ENCODE measurements around the gene CRKL.

Gene CRKL

DNA sequence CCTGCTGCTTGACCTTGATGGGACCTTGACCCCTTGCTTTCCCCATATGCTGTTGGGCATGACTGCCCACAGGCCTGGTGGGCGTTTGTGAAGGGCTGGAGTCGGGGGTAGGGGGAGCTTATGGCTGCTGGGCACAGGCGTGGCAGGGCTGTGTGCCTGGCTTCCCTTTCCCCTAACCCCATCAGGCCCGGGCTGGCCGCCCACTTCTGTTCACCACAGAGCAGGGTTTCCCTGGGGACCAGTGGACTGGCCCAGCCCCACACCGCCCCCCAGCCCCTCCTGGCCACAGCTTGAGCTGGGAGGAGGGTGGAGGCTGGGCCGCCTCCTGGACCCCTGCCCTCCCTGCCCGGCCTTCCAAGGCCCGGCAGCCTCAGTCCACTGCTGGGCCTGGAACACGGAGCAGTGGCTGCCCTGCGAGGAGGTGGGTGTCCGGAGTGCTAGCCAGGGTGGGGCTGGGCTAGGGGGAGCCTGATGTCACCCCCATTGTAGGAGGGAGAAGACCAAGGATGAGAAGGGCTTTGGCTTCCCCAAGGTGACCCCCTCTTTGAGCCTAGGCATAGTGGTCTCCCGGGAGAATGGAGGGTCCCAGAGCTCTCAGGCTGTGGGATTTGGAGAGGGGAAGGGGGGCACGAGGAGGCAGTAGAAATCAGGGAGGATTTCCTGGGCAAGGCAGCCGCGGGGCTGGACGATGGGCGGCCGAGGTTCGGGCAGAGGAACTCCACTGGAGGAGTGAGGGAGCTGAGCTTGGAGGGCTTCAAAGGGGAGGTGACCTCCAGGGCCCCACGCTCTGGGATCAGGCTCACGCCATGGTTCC lies 49.9 kb downstream of the CRKL start, which contains the start of gene AIFM3:
Gene AIFM3 (plus strand): TSS at position 373 of the 814 bp plus-strand sequence. CDS start 690 bp downstream, outside the sequence.
- H3K18ac ChIP-seq (ENCODE audit: low read length): peak within 1 kb of the TSS; percentile 95
- peaks cover 0 to 50% (median 0%) of the 10 kb centered on the region in 3 experiments for H3K27me3 ChIP-seq (ENCODE audit: control insufficient read depth in 3 of 3, insufficient read depth in 3 of 3, low read depth in 1 of 3, low read length in 3 of 3)
- H2BK12ac ChIP-seq (ENCODE audit: low read length): peak within 1 kb of the TSS; percentile 95
- H4K8ac ChIP-seq (ENCODE audit: low read depth, low read length): no peak within 1 kb of the TSS
- no peaks in the 10 kb centered on the region for H3K36me3 ChIP-seq (replicated peaks in 1 of 2; ENCODE audit: control insufficient read depth in 2 of 2, insufficient read depth in 2 of 2, low read length in 2 of 2)
- H3K9me3 ChIP-seq (replicated peaks in 1 of 2; ENCODE audit: control insufficient read depth in 2 of 2, insufficient read depth in 1 of 2, low read depth in 1 of 2, low read length in 2 of 2): no peaks in the 10 kb centered on the region
- H3K9ac ChIP-seq (ENCODE audit: low read depth, low read length, poor library complexity): peak within 1 kb of the TSS; percentile 78
- H2AFZ ChIP-seq (ENCODE audit: low read length): peak within 1 kb of the TSS; percentile 52
- H3K4me2 ChIP-seq (ENCODE audit: insufficient read depth, low read length, poor library complexity, severe bottlenecking): no peak within 1 kb of the TSS
- H2AK5ac ChIP-seq (ENCODE audit: low read depth, low read length): peak within 1 kb of the TSS; percentile 95
- H3K27ac ChIP-seq (replicated peaks; ENCODE audit: low read length): peak within 1 kb of the TSS; percentile 46
- peak within 1 kb of the TSS; percentile 86 for H2BK15ac ChIP-seq (ENCODE audit: low read length)
- H4K91ac ChIP-seq (ENCODE audit: low read depth, low read length, poor library complexity): no peak within 1 kb of the TSS
- H2BK120ac ChIP-seq (ENCODE audit: low read depth, low read length): peak within 1 kb of the TSS; percentile 88
- peak within 1 kb of the TSS; percentile 69 for H3K23ac ChIP-seq (ENCODE audit: low read depth, low read length, poor library complexity)
- H3K4ac ChIP-seq (ENCODE audit: low read length): peak within 1 kb of the TSS; percentile 70
- no peak for DNase-seq (ENCODE audit: low spot score)
- H3K4me3 ChIP-seq (ENCODE audit: low read length in 2 of 2): no peak within 1 kb of the TSS
- peak within 1 kb of the TSS; percentile 56 for H2BK5ac ChIP-seq (ENCODE audit: low read length)
- no CpG with 5 or more reads among the region's 22 CpGs for WGBS, 2 donors (ENCODE audit: extremely low coverage in 2 of 2, insufficient read length in 2 of 2, insufficient replicate concordance in 1 of 2)
- H3K14ac ChIP-seq (ENCODE audit: low read length): no peak within 1 kb of the TSS
- peaks cover 3% of the 10 kb centered on the region for H3K79me1 ChIP-seq (ENCODE audit: low read depth, low read length)
- peaks cover 28 to 35% of the 10 kb centered on the region in 2 donors for H3K4me1 ChIP-seq (ENCODE audit: control insufficient read depth in 2 of 2, insufficient read depth in 1 of 2, low read depth in 1 of 2, low read length in 2 of 2)

DNA sequence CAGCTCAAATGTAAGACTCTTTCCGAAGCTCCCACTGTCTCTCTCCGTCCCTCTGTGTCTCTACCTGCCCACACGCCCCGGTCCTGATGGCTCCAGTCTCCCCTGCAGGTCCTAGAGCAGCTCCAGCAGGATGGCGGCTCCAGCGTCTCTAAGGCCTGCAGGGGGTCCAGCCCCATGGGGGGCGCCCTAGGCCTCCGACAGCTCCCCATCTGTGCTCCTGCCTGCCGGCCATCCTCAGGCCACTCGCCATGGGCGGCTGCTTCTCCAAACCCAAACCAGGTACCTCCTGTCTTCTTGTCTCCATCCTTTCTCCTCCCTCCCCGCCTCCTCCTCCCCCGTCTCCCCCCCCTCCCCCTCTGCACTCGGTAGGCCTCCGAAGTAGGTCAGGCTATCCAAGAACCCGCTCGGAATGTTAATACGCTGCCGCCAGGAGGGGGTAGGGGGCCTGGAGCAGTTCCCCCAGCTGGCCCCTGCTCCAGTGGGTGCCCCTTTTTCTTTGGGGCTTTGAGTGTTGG lies 50.5 kb downstream of the CRKL start:
- Histone ChIP-seq H3K14ac (ENCODE audit: low read length) (no peak overlapping the region), H2BK5ac (ENCODE audit: low read length) (peak overlapping the region; percentile 56), H2AK5ac (ENCODE audit: low read depth, low read length) (peak overlapping the region; percentile 95), H3K9ac (ENCODE audit: low read depth, low read length, poor library complexity) (peak overlapping the region; percentile 78), H3K79me1 (ENCODE audit: low read depth, low read length) (peaks cover 3% of the 10 kb centered on the region), H3K23ac (ENCODE audit: low read depth, low read length, poor library complexity) (peak overlapping the region; percentile 69), H2AFZ (ENCODE audit: low read length) (peak overlapping the region; percentile 52), H3K4me1 (ENCODE audit: control insufficient read depth in 2 of 2, insufficient read depth in 1 of 2, low read depth in 1 of 2, low read length in 2 of 2) (peaks cover 32 to 37% of the 10 kb centered on the region in 2 donors), H3K4ac (ENCODE audit: low read length) (peak overlapping the region; percentile 70), H3K27ac (replicated peaks; ENCODE audit: low read length) (peak overlapping the region; percentile 46), H3K36me3 (replicated peaks in 1 of 2; ENCODE audit: control insufficient read depth in 2 of 2, insufficient read depth in 2 of 2, low read length in 2 of 2) (no peaks in the 10 kb centered on the region), H3K4me2 (ENCODE audit: insufficient read depth, low read length, poor library complexity, severe bottlenecking) (no peak overlapping the region), H2BK120ac (ENCODE audit: low read depth, low read length) (peak overlapping the region; percentile 88), H3K9me3 (replicated peaks in 1 of 2; ENCODE audit: control insufficient read depth in 2 of 2, insufficient read depth in 1 of 2, low read depth in 1 of 2, low read length in 2 of 2) (no peaks in the 10 kb centered on the region), H3K18ac (ENCODE audit: low read length) (peak overlapping the region; percentile 95), H2BK12ac (ENCODE audit: low read length) (peak overlapping the region; percentile 95), H4K8ac (ENCODE audit: low read depth, low read length) (no peak overlapping the region), H4K91ac (ENCODE audit: low read depth, low read length, poor library complexity) (no peak overlapping the region), H2BK15ac (ENCODE audit: low read length) (peak overlapping the region; percentile 86), H3K27me3 (ENCODE audit: control insufficient read depth in 3 of 3, insufficient read depth in 3 of 3, low read depth in 1 of 3, low read length in 3 of 3) (peaks cover 0 to 46% (median 0%) of the 10 kb centered on the region in 3 experiments), H3K4me3 (ENCODE audit: low read length in 2 of 2) (no peak overlapping the region)
- DNase-seq (ENCODE audit: low spot score): no peak
- no CpG with 5 or more reads among the region's 19 CpGs for WGBS, 2 donors (ENCODE audit: extremely low coverage in 2 of 2, insufficient read length in 2 of 2, insufficient replicate concordance in 1 of 2)

DNA sequence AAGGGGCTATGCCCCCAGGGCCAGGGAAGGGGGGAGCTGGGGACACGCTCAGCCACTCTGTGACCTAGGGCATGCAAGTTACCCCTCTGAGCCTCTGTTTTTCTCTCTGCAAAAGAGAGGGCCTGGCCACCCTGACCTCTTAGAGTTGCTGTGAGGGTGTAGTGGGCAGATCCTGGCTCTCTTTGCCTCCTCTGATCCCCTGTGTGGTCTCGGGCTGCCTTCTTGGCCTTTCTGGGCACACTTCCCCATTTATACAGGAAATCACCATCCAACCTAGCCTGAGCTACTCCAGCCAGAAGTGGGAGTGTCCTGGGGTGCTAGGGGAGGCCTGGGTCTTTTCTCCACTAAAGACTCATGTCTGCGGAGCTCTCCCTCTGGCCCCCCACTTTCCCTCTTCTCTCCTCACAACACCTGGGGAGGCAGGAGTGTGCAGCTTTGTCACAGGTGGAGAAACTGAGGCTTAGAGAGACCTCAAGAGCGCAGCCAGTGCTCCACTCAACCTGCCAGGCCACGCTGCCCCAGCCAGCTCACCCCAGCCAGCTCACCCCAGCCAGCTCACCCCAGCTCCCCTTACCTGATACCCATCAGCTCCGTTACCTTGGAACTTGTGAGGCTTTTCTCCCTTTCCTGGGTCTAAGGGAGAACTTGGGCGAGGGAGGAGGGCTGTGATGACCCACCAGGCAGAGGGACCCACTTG lies 51.2 kb downstream of the CRKL start:
- no CpG with 5 or more reads among the region's 7 CpGs for WGBS, 2 donors (ENCODE audit: extremely low coverage in 2 of 2, insufficient read length in 2 of 2, insufficient replicate concordance in 1 of 2)
- H2AK5ac ChIP-seq (ENCODE audit: low read depth, low read length): peak overlapping the region; percentile 95
- H2BK5ac ChIP-seq (ENCODE audit: low read length): peak overlapping the region; percentile 43
- no peak overlapping the region for H3K4me2 ChIP-seq (ENCODE audit: insufficient read depth, low read length, poor library complexity, severe bottlenecking)
- peak overlapping the region; percentile 95 for H2BK120ac ChIP-seq (ENCODE audit: low read depth, low read length)
- H3K9me3 ChIP-seq (replicated peaks in 1 of 2; ENCODE audit: control insufficient read depth in 2 of 2, insufficient read depth in 1 of 2, low read depth in 1 of 2, low read length in 2 of 2): no peaks in the 10 kb centered on the region
- H3K27ac ChIP-seq (replicated peaks; ENCODE audit: low read length): peak overlapping the region; percentile 46
- no peak overlapping the region for H3K4me3 ChIP-seq (ENCODE audit: low read length in 2 of 2)
- H3K23ac ChIP-seq (ENCODE audit: low read depth, low read length, poor library complexity): peak overlapping the region; percentile 40
- peak overlapping the region; percentile 95 for H2BK12ac ChIP-seq (ENCODE audit: low read length)
- no peak overlapping the region for H4K8ac ChIP-seq (ENCODE audit: low read depth, low read length)
- no peak overlapping the region for H3K14ac ChIP-seq (ENCODE audit: low read length)
- no peak overlapping the region for H3K9ac ChIP-seq (ENCODE audit: low read depth, low read length, poor library complexity)
- no peaks in the 10 kb centered on the region for H3K36me3 ChIP-seq (replicated peaks in 1 of 2; ENCODE audit: control insufficient read depth in 2 of 2, insufficient read depth in 2 of 2, low read length in 2 of 2)
- DNase-seq (ENCODE audit: low spot score): no peak
- peak overlapping the region; percentile 86 for H2BK15ac ChIP-seq (ENCODE audit: low read length)
- H4K91ac ChIP-seq (ENCODE audit: low read depth, low read length, poor library complexity): no peak overlapping the region
- peak overlapping the region; percentile 95 for H3K18ac ChIP-seq (ENCODE audit: low read length)
- peaks cover 3% of the 10 kb centered on the region for H3K79me1 ChIP-seq (ENCODE audit: low read depth, low read length)
- peaks cover 0 to 39% (median 0%) of the 10 kb centered on the region in 3 experiments for H3K27me3 ChIP-seq (ENCODE audit: control insufficient read depth in 3 of 3, insufficient read depth in 3 of 3, low read depth in 1 of 3, low read length in 3 of 3)
- H3K4me1 ChIP-seq (ENCODE audit: control insufficient read depth in 2 of 2, insufficient read depth in 1 of 2, low read depth in 1 of 2, low read length in 2 of 2): peaks cover 35 to 38% of the 10 kb centered on the region in 2 donors
- H3K4ac ChIP-seq (ENCODE audit: low read length): no peak overlapping the region
- H2AFZ ChIP-seq (ENCODE audit: low read length): peak overlapping the region; percentile 52
